ENCODE results near the gene CRIM1. TPM values are rescaled to one million over a fixed set of nuclear protein-coding genes. Genes with fewer than 3 reads are reported as not detected.

CRIM1 gene
- total RNA-seq, 1 experiment from 2014 or later = 21.4 TPM

- no peak overlapping the region for H3K4me3 ChIP-seq (ENCODE audit: insufficient read depth, low read depth, low read length)
- H3K27me3 ChIP-seq (ENCODE audit: control insufficient read depth, insufficient read depth, low read length) = no peaks in the 10 kb centered on the region
- H3K36me3 ChIP-seq (replicated peaks; ENCODE audit: control insufficient read depth, insufficient read depth, low read length) = peaks cover 4% of the 10 kb centered on the region; the same call in 1 of the 2 replicates
- no peak for DNase-seq
Measured at GRCh38 chr2:36534275-36534799, 178.8 kb downstream of the CRIM1 start.

- Histone ChIP-seq H3K4me3 (ENCODE audit: insufficient read depth, low read depth, low read length) (no peak overlapping the region), H3K27me3 (ENCODE audit: control insufficient read depth, insufficient read depth, low read length) (no peaks in the 10 kb centered on the region), H3K36me3 (replicated peaks; ENCODE audit: control insufficient read depth, insufficient read depth, low read length) (peaks cover 4% of the 10 kb centered on the region; the same call in 1 of the 2 replicates)
- no peak for DNase-seq
Measured at GRCh38 chr2:36535099-36535498, 179.5 kb downstream of the CRIM1 start.

- no peaks in the 10 kb centered on the region for H3K27me3 ChIP-seq (ENCODE audit: control insufficient read depth, insufficient read depth, low read length)
- DNase-seq = no peak
- no peak overlapping the region for H3K4me3 ChIP-seq (ENCODE audit: insufficient read depth, low read depth, low read length)
- peaks cover 4% of the 10 kb centered on the region; the same call in 1 of the 2 replicates for H3K36me3 ChIP-seq (replicated peaks; ENCODE audit: control insufficient read depth, insufficient read depth, low read length)
Measured at GRCh38 chr2:36536776-36537175, 181.2 kb downstream of the CRIM1 start.

- H3K4me3 ChIP-seq (ENCODE audit: insufficient read depth, low read depth, low read length) = no peak overlapping the region
- peaks cover 3% of the 10 kb centered on the region; the same call in 1 of the 2 replicates for H3K36me3 ChIP-seq (replicated peaks; ENCODE audit: control insufficient read depth, insufficient read depth, low read length)
- no peaks in the 10 kb centered on the region for H3K27me3 ChIP-seq (ENCODE audit: control insufficient read depth, insufficient read depth, low read length)
- DNase-seq = no peak
Measured at GRCh38 chr2:36538335-36538734, 182.8 kb downstream of the CRIM1 start.

- DNase-seq = no peak
- Histone ChIP-seq H3K36me3 (replicated peaks; ENCODE audit: control insufficient read depth, insufficient read depth, low read length) (peaks cover 5% of the 10 kb centered on the region), H3K27me3 (ENCODE audit: control insufficient read depth, insufficient read depth, low read length) (no peaks in the 10 kb centered on the region), H3K4me3 (ENCODE audit: insufficient read depth, low read depth, low read length) (no peak overlapping the region)
Measured at GRCh38 chr2:36539631-36540030, 184.1 kb downstream of the CRIM1 start.

GRCh38 chr2:36540986-36541754 lies 185.6 kb downstream of the CRIM1 start:
- Histone ChIP-seq H3K36me3 (replicated peaks; ENCODE audit: control insufficient read depth, insufficient read depth, low read length) (peaks cover 5% of the 10 kb centered on the region), H3K4me3 (ENCODE audit: insufficient read depth, low read depth, low read length) (no peak overlapping the region), H3K27me3 (ENCODE audit: control insufficient read depth, insufficient read depth, low read length) (no peaks in the 10 kb centered on the region)
- DNase-seq = no peak

- H3K4me3 ChIP-seq (ENCODE audit: insufficient read depth, low read depth, low read length) = no peak overlapping the region
- DNase-seq = no peak
- peaks cover 4% of the 10 kb centered on the region for H3K36me3 ChIP-seq (replicated peaks; ENCODE audit: control insufficient read depth, insufficient read depth, low read length)
- H3K27me3 ChIP-seq (ENCODE audit: control insufficient read depth, insufficient read depth, low read length) = no peaks in the 10 kb centered on the region
Measured at GRCh38 chr2:36541891-36542595, 186.5 kb downstream of the CRIM1 start.

- no peak for DNase-seq
- no peaks in the 10 kb centered on the region for H3K27me3 ChIP-seq (ENCODE audit: control insufficient read depth, insufficient read depth, low read length)
- no peak overlapping the region for H3K4me3 ChIP-seq (ENCODE audit: insufficient read depth, low read depth, low read length)
- peaks cover 15% of the 10 kb centered on the region for H3K36me3 ChIP-seq (replicated peaks; ENCODE audit: control insufficient read depth, insufficient read depth, low read length)
Measured at GRCh38 chr2:36544638-36545338, 189.2 kb downstream of the CRIM1 start.

GRCh38 chr2:36545871-36546416 lies 190.4 kb downstream of the CRIM1 start:
- DNase-seq = no peak
- Histone ChIP-seq H3K4me3 (ENCODE audit: insufficient read depth, low read depth, low read length) (no peak overlapping the region), H3K36me3 (replicated peaks; ENCODE audit: control insufficient read depth, insufficient read depth, low read length) (peaks cover 15% of the 10 kb centered on the region), H3K27me3 (ENCODE audit: control insufficient read depth, insufficient read depth, low read length) (no peaks in the 10 kb centered on the region)

- no peaks in the 10 kb centered on the region for H3K27me3 ChIP-seq (ENCODE audit: control insufficient read depth, insufficient read depth, low read length)
- H3K36me3 ChIP-seq (replicated peaks; ENCODE audit: control insufficient read depth, insufficient read depth, low read length) = peaks cover 20% of the 10 kb centered on the region
- H3K4me3 ChIP-seq (ENCODE audit: insufficient read depth, low read depth, low read length) = no peak overlapping the region
- DNase-seq = no peak
Measured at GRCh38 chr2:36547906-36548305, 192.3 kb downstream of the CRIM1 start.

- DNase-seq = no peak
- Histone ChIP-seq H3K36me3 (replicated peaks; ENCODE audit: control insufficient read depth, insufficient read depth, low read length) (peaks cover 19% of the 10 kb centered on the region), H3K27me3 (ENCODE audit: control insufficient read depth, insufficient read depth, low read length) (no peaks in the 10 kb centered on the region), H3K4me3 (ENCODE audit: insufficient read depth, low read depth, low read length) (no peak overlapping the region)
Measured at GRCh38 chr2:36549165-36549574, 193.6 kb downstream of the CRIM1 start.

GRCh38 chr2:36550006-36550405 lies 194.4 kb downstream of the CRIM1 start:
- no peak for DNase-seq
- no peaks in the 10 kb centered on the region for H3K27me3 ChIP-seq (ENCODE audit: control insufficient read depth, insufficient read depth, low read length)
- H3K4me3 ChIP-seq (ENCODE audit: insufficient read depth, low read depth, low read length) = no peak overlapping the region
- H3K36me3 ChIP-seq (replicated peaks; ENCODE audit: control insufficient read depth, insufficient read depth, low read length) = peaks cover 18% of the 10 kb centered on the region

- Histone ChIP-seq H3K36me3 (replicated peaks; ENCODE audit: control insufficient read depth, insufficient read depth, low read length) (peaks cover 11% of the 10 kb centered on the region), H3K4me3 (ENCODE audit: insufficient read depth, low read depth, low read length) (no peak overlapping the region), H3K27me3 (ENCODE audit: control insufficient read depth, insufficient read depth, low read length) (no peaks in the 10 kb centered on the region)
- no peak for DNase-seq
Measured at GRCh38 chr2:36553683-36554082, 198.1 kb downstream of the CRIM1 start.

- DNase-seq = no peak
- Histone ChIP-seq H3K4me3 (ENCODE audit: insufficient read depth, low read depth, low read length) (no peak overlapping the region), H3K36me3 (replicated peaks; ENCODE audit: control insufficient read depth, insufficient read depth, low read length) (peaks cover 7% of the 10 kb centered on the region), H3K27me3 (ENCODE audit: control insufficient read depth, insufficient read depth, low read length) (no peaks in the 10 kb centered on the region)
Measured at GRCh38 chr2:36554531-36554930, 199.0 kb downstream of the CRIM1 start.
